ENCODE measurements around the gene PSTPIP1.

- TF ChIP-seq POLR2A (IDR thresholded peaks at IDR 0.05) = no peak
- TF ChIP-seq CTCF (IDR thresholded peaks at IDR 0.05) = no peak
Observed at GRCh38 chr15:77030928-77031375, 36.0 kb downstream of the PSTPIP1 start.

Data from lower leg skin (tissue), 3 donors.